NB4 (cell line): ENCODE results near the gene MRPL58.

ENCODE experiments used
- DNase-seq: peaks from one replicate; pipeline ENCODE4 v3.0.0; 2010; ENCODE audit warnings: low read depth
- H3K4me3 ChIP-seq: one replicate; pipeline ENCODE4 v1.5.1; 2011; ENCODE audit warnings: mild to moderate bottlenecking, low read depth, low read length, moderate library complexity
- CTCF ChIP-seq: IDR thresholded peaks from one replicate; pipeline ENCODE4 v1.5.1; 2012; ENCODE audit warnings: low read depth, low read length
- MYC ChIP-seq: IDR thresholded peaks from 2 replicates; pipeline ENCODE4 v1.6.1; 2011; ENCODE audit warnings: low read depth, low read length
- POLR2A ChIP-seq: IDR thresholded peaks from 2 replicates; pipeline ENCODE4 v1.6.1; 2011; ENCODE audit warnings: mild to moderate bottlenecking; ENCODE audit not compliant: insufficient read length; ENCODE audit errors: extremely low read depth
- TF ChIP-seq, protein P1 (sequence below): IDR thresholded peaks from 2 replicates; pipeline ENCODE4 v1.6.1; 2011; ENCODE audit warnings: low read depth, low read length

MRPL58 gene

DNA sequence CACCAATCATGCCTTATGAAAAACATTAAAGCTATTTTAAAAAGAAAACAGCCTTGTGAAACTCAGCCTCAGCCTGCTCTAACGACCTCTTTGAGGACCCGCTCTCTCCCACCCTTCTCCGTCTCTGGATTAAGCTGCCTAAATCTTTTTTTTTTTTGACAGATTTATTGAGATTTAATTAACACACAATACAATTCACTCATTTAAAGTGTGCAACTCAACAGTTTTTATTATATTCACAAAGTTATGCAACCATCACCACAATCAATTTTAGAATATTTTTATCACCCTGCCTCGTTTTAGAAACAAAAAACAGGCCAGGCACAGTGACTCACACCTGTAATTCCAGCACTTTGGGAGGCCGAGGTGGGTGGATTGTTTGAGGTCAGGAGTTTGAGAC lies 16.6 kb upstream of the MRPL58 start:
- H3K4me3 ChIP-seq: no peak overlapping the region
- peak; percentile 24 for DNase-seq
- TF ChIP-seq, protein P1, sequence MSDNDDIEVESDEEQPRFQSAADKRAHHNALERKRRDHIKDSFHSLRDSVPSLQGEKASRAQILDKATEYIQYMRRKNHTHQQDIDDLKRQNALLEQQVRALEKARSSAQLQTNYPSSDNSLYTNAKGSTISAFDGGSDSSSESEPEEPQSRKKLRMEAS: no peak
- TF ChIP-seq MYC: no peak
- TF ChIP-seq CTCF: no peak
- no peak for TF ChIP-seq POLR2A

DNA sequence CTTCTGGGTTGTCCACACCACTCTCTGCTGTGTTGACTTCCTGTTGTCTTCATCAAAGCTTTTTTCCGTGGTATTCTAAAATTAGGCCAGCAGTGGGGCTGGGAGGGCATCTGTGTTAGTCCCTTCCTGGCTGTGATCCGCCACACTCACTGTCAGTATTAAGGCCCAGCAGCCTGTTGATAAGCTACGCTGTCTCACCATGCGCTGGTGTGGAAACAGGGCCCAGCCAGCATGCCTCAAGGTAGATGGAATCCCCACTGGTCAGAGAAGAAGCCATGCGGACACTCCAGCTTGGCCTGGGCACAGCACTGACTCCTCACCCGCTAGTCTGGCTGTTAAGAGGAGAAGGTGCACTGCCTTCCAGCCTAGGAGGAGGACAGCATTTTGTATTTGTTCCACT lies 13.7 kb upstream of the MRPL58 start:
- no peak for TF ChIP-seq CTCF
- TF ChIP-seq POLR2A: no peak
- no peak for TF ChIP-seq MYC
- TF ChIP-seq, protein P1: no peak

DNA sequence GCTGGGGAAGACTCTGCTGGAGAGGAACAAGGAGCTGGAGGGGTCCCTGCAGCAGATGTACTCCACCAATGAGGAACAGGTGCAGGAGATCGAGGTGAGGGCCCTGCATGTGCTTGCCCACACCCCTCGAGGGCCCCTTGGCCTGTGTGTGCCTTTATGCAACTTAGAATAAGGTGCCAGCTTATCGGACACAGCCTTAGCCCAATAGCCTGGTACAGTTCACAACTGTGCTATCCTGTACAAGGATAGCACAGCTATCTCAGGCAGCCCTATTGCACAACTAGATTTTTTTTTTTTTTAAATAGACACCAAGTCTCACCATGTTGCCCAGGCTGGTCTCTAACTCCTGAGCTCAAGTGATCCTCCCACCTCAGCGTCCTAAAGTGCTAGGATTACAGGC lies 12.9 kb upstream of the MRPL58 start:
- DNase-seq: no peak
- TF ChIP-seq POLR2A (no peak), CTCF (no peak), MYC (no peak)
- TF ChIP-seq, protein P1: no peak
- no peak overlapping the region for H3K4me3 ChIP-seq

More for the DNA sequence above, 13.7 kb upstream of the MRPL58 start:
- no peak overlapping the region for H3K4me3 ChIP-seq
- no peak for DNase-seq

GRCh38 chr17:75001915-75002843 lies 10.3 kb upstream of the MRPL58 start:
- TF ChIP-seq, protein P1: 0 out of 2 replicates have a peak, but pooled peaks have one; percentile 26
- TF ChIP-seq MYC: no peak
- peak; percentile 60 for DNase-seq
- no peak overlapping the region for H3K4me3 ChIP-seq

GRCh38 chr17:75003070-75003956 lies 9.2 kb upstream of the MRPL58 start:
- DNase-seq: no peak
- TF ChIP-seq CTCF (no peak), MYC (no peak), POLR2A (no peak)
- TF ChIP-seq, protein P1: no peak
- no peak overlapping the region for H3K4me3 ChIP-seq

GRCh38 chr17:75003957-75004355 lies 8.5 kb upstream of the MRPL58 start:
- no peak for TF ChIP-seq CTCF
- no peak for TF ChIP-seq POLR2A
- TF ChIP-seq MYC: no peak
- TF ChIP-seq, protein P1: no peak

More at GRCh38 chr17:75003957-75004355, 8.5 kb upstream of the MRPL58 start:
- no peak overlapping the region for H3K4me3 ChIP-seq
- DNase-seq: no peak
